Brain microvascular endothelial cell (primary cell): ENCODE data around the gene YPEL3.
A peak's percentile ranks its signal among the peaks of the same experiment; 100 is the strongest.

Experiments used
- DNase-seq: peaks from one replicate; pipeline ENCODE4 v3.0.0-alpha.2; 2020
- H3K27ac ChIP-seq: fragments of 250-450 bp; sonication (Bioruptor Pico); 2 replicates; pipeline ENCODE4 v1.5.1; 2020; ENCODE audit warnings: mild to moderate bottlenecking, moderate library complexity
- H3K27me3 ChIP-seq: fragments of 250-450 bp; sonication (Bioruptor Pico); replicated peaks from 2 replicates; pipeline ENCODE4 v1.5.1; 2020; ENCODE audit warnings: mild to moderate bottlenecking
- H3K36me3 ChIP-seq: fragments of 250-450 bp; sonication (Bioruptor Pico); replicated peaks from 2 replicates; pipeline ENCODE4 v1.5.1; 2020; ENCODE audit warnings: mild to moderate bottlenecking
- H3K4me3 ChIP-seq: 2 replicates; pipeline ENCODE4 v1.5.1; 2011; ENCODE audit warnings: low read depth, mild to moderate bottlenecking, control low read depth, low read length, moderate library complexity
- in situ Hi-C: cut with HindIII; loops from 2 replicates; pipeline ENCODE4 v1.10.0; 2017; ENCODE audit warnings: low sequenced_read_pairs, low pct_ligation_motif_present
- TF ChIP-seq, protein P1 (sequence below): IDR thresholded peaks from 2 replicates; pipeline ENCODE4 v1.5.1; 2011; ENCODE audit warnings: low read depth, mild to moderate bottlenecking, moderate library complexity, low read length, control low read depth, inconsistent platforms; ENCODE audit errors: missing control alignments

The YPEL3 gene, protein sequence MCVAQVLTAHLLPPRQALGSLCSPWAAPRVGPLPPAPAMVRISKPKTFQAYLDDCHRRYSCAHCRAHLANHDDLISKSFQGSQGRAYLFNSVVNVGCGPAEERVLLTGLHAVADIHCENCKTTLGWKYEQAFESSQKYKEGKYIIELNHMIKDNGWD

DNA sequence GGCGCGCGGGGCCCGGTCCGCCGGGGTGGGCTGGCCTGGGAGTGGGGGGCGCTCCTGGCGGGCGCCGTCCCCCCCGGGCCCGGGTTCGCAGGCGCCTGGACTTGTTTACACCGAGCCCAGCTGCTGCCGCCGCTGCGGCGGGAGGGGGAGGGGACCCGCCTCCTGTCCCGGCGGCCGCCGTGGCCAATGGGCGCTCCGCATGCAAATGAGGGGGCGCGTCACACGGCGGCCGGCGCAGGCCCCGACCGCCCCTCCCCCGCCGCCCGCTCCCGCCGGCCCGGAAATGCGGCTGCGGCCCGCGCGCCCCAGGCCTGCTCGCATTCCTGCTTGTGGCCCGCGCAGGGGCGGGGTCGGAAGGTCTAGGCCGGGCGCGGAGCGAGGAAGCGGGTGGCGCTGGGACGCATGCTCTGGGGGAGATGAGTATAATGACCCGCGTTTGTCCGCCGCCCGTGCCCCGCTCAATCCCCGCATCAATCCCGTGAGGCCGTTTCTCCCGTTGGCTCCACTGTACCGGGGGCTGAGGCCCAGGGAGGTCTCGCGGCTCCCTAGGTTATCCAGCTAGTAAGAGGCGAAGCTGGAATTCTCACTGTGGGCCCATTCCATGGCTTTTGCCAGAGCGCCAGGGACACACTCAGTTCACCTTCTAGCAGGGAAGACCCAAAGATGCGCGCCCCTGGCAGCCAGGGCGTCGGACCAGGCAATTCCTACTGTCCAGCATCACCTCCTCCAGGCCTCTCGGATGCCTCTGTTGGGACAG lies at the start of gene YPEL3:
TSS of gene YPEL3 (minus strand) at position 109 of the 757 bp plus-strand sequence. CDS start 731 bp downstream, outside the sequence.
- in situ Hi-C loops = no loop called here
- H3K27me3 ChIP-seq = no peaks in the 10 kb centered on the region
- H3K27ac ChIP-seq = peak within 1 kb of the TSS; percentile 39
- peak; percentile 81 for DNase-seq
- TF ChIP-seq, protein P1, sequence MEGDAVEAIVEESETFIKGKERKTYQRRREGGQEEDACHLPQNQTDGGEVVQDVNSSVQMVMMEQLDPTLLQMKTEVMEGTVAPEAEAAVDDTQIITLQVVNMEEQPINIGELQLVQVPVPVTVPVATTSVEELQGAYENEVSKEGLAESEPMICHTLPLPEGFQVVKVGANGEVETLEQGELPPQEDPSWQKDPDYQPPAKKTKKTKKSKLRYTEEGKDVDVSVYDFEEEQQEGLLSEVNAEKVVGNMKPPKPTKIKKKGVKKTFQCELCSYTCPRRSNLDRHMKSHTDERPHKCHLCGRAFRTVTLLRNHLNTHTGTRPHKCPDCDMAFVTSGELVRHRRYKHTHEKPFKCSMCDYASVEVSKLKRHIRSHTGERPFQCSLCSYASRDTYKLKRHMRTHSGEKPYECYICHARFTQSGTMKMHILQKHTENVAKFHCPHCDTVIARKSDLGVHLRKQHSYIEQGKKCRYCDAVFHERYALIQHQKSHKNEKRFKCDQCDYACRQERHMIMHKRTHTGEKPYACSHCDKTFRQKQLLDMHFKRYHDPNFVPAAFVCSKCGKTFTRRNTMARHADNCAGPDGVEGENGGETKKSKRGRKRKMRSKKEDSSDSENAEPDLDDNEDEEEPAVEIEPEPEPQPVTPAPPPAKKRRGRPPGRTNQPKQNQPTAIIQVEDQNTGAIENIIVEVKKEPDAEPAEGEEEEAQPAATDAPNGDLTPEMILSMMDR = no peak
- no peaks in the 10 kb centered on the region for H3K36me3 ChIP-seq
- H3K4me3 ChIP-seq = peak within 1 kb of the TSS; percentile 58

DNA sequence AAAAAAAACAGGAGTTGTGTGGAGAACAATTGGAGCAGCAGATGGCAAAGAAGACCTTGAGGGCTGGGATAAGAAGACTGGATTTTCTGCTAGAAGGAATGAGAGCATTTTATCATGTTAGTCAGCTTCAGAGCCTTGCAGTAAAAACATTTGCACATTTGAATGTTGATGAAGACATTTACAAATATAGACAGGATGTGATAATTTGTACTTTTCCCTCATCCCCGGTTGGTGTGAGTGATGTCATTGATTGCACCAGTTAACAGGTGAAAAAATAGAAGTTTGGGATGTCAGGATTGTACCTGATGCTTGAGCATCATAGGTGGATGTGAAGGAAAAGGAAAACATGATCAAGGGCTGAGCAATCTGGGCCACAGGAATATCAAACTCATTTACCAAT lies 49.6 kb upstream of the YPEL3 start:
- in situ Hi-C loops = no loop called here
- TF ChIP-seq, protein P1 = no peak
- DNase-seq = no peak
- Histone ChIP-seq H3K36me3 (no peaks in the 10 kb centered on the region), H3K27me3 (no peaks in the 10 kb centered on the region), H3K4me3 (no peak overlapping the region), H3K27ac (no peak overlapping the region)

DNA sequence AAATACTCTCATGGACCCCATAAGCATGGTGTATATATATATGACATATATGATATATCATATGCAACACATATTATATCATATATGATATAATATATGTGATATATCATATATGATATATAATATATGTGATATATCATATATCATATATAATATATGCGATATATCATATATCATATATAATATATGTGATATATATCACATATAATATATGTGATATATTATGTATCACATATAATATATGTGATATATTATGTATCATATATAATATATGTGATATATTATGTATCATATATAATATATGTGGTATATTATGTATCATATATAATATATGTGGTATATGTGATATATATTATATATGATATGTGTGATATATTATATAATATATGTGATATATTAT lies 48.9 kb upstream of the YPEL3 start:
- in situ Hi-C loops = no loop called here
- TF ChIP-seq, protein P1 = no peak
- H3K4me3 ChIP-seq = no peak overlapping the region
- no peak for DNase-seq
- H3K36me3 ChIP-seq = no peaks in the 10 kb centered on the region
- H3K27me3 ChIP-seq = no peaks in the 10 kb centered on the region
- H3K27ac ChIP-seq = no peak overlapping the region

DNA sequence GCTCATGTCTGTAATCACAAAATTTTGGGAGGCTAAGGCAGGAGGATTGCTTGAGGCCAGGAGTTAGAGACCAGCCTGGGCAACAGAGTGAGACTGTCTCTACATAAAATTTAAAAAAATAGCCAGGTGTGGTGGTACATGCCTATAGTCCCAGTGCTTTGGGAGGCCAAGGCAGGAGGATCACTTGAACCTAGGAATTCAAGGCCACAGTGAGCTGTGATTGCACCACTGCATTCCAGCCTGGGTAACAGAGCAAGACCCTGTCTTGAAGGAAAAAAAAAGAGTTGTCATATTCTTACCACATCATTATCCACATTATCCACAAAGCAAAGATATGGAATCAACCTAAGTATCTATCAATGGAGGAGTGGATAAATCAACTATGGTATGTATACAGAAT lies 48.0 kb upstream of the YPEL3 start:
- no peak overlapping the region for H3K4me3 ChIP-seq
- no peaks in the 10 kb centered on the region for H3K36me3 ChIP-seq
- TF ChIP-seq, protein P1 = no peak
- no peak for DNase-seq
- no peaks in the 10 kb centered on the region for H3K27me3 ChIP-seq
- in situ Hi-C loops = no loop called here
- no peak overlapping the region for H3K27ac ChIP-seq

DNA sequence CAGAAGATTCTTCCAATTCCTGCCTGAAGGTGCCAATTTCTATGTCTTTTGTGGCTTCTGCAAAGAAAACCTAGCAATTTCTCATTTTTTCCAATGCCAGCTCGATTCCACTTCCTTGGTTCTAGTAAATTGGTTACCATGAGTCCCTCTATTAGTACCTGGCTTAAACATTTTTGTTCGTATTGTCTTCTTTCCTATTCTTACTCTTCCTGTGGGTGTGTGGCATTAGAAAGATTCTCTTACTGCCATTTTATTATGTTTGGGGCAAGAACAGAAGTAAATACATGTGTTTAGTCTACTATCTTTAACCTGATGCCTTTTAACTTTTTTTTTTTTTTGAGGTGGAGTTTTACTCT lies 47.3 kb upstream of the YPEL3 start:
- Histone ChIP-seq H3K27ac (no peak overlapping the region), H3K4me3 (no peak overlapping the region), H3K27me3 (no peaks in the 10 kb centered on the region), H3K36me3 (no peaks in the 10 kb centered on the region)
- TF ChIP-seq, protein P1 = no peak
- DNase-seq = no peak
- in situ Hi-C loops = no loop called here
